HepG2 (cell line): ENCODE measurements around the gene KCNJ14. TPM values are rescaled to one million over a fixed set of nuclear protein-coding genes. Genes with fewer than 3 reads are reported as not detected.
A peak's percentile ranks its signal among the peaks of the same experiment; 100 is the strongest.

Experiments
- CBFB ChIP-seq: sonication (generic); formaldehyde crosslinking; IDR thresholded peaks from 2 replicates; pipeline ENCODE4 v1.4.0; 2020; ENCODE audit warnings: missing genetic modification reagents
- EED ChIP-seq: sonication (generic); formaldehyde crosslinking; IDR thresholded peaks from 2 replicates; pipeline ENCODE4 v1.5.0; 2020; ENCODE audit warnings: mild to moderate bottlenecking, missing genetic modification reagents
- HNF4G ChIP-seq, 2 experiments: sonication (generic) in 1 of 2; formaldehyde crosslinking in 1 of 2; IDR thresholded peaks; 2 replicates each; pipeline versions ENCODE4 v1.4.0 to v1.6.1; 2011 to 2020; ENCODE audit warnings: borderline replicate concordance in 2 of 2, low read depth in 2 of 2, mild to moderate bottlenecking in 2 of 2, low read length in 1 of 2, missing genetic modification reagents in 1 of 2, moderate library complexity in 1 of 2
- KDM1A ChIP-seq: IDR thresholded peaks from 2 replicates; pipeline ENCODE4 v1.6.1; 2016; ENCODE audit warnings: missing compliant biosample characterization
- MYNN ChIP-seq: sonication (generic); formaldehyde crosslinking; IDR thresholded peaks from 2 replicates; pipeline ENCODE4 v1.4.0; 2020; ENCODE audit warnings: mild to moderate bottlenecking, low read depth, missing genetic modification reagents
- PPARG ChIP-seq: conservative IDR thresholded peaks from 2 replicates; pipeline ENCODE4 v1.6.1; 2016; ENCODE audit warnings: missing biosample characterization, missing genetic modification reagents
- RXRA ChIP-seq: sonication (generic); formaldehyde crosslinking; IDR thresholded peaks from 2 replicates; pipeline ENCODE4 v1.5.1; 2020; ENCODE audit warnings: missing genetic modification reagents
- SMC3 ChIP-seq: IDR thresholded peaks from 2 replicates; pipeline ENCODE4 v1.6.1; 2011; ENCODE audit warnings: low read length, improper control_type of control experiment
- SNRNP70 ChIP-seq: fragments of 200-400 bp; formaldehyde crosslinking; IDR thresholded peaks from 2 replicates; pipeline ENCODE4 v1.6.1; 2017; ENCODE audit warnings: mild to moderate bottlenecking, low read depth, low read length, moderate library complexity
- TCF7L2 ChIP-seq: IDR thresholded peaks from 2 replicates; pipeline ENCODE4 v1.6.1; 2011; ENCODE audit warnings: mild to moderate bottlenecking, low read depth, low read length, moderate library complexity
- ZBTB7B ChIP-seq: sonication (generic); formaldehyde crosslinking; IDR thresholded peaks from 2 replicates; pipeline ENCODE4 v1.4.0; 2020; ENCODE audit warnings: missing genetic modification reagents
- ZNF10 ChIP-seq: sonication (generic); formaldehyde crosslinking; IDR thresholded peaks from 2 replicates; pipeline ENCODE4 v1.4.0; 2020; ENCODE audit warnings: mild to moderate bottlenecking, low read depth, missing genetic modification reagents, borderline replicate concordance
- ZNF124 ChIP-seq: sonication (generic); formaldehyde crosslinking; IDR thresholded peaks from 2 replicates; pipeline ENCODE4 v1.4.0; 2020; ENCODE audit warnings: missing genetic modification reagents
- ZNF253 ChIP-seq: sonication (generic); formaldehyde crosslinking; IDR thresholded peaks from 2 replicates; pipeline ENCODE4 v1.8.0; 2022; ENCODE audit warnings: mild to moderate bottlenecking, missing genetic modification reagents, borderline replicate concordance
- ZNF383 ChIP-seq: sonication (generic); formaldehyde crosslinking; IDR thresholded peaks from 2 replicates; pipeline ENCODE4 v1.4.0; 2020; ENCODE audit warnings: missing genetic modification reagents, mild to moderate bottlenecking, borderline replicate concordance
- ZNF549 ChIP-seq: sonication (generic); formaldehyde crosslinking; IDR thresholded peaks from 2 replicates; pipeline ENCODE4 v1.5.0; 2020; ENCODE audit warnings: missing genetic modification reagents
- ZNF672 ChIP-seq: sonication (generic); formaldehyde crosslinking; IDR thresholded peaks from 2 replicates; pipeline ENCODE4 v1.8.1; 2022; ENCODE audit warnings: missing genetic modification reagents
- ZNF737 ChIP-seq: sonication (generic); formaldehyde crosslinking; IDR thresholded peaks from 2 replicates; pipeline ENCODE4 v1.5.0; 2020; ENCODE audit warnings: missing genetic modification reagents, mild to moderate bottlenecking, borderline replicate concordance
- ZNF768 ChIP-seq: sonication (generic); formaldehyde crosslinking; IDR thresholded peaks from 2 replicates; pipeline ENCODE4 v1.4.0; 2020; ENCODE audit warnings: missing genetic modification reagents
- ZNF790 ChIP-seq: sonication (generic); formaldehyde crosslinking; IDR thresholded peaks from 2 replicates; pipeline ENCODE4 v1.8.0; 2022; ENCODE audit warnings: missing genetic modification reagents, mild to moderate bottlenecking, borderline replicate concordance
- polyA plus RNA-seq, 8 experiments: library from polyadenylated mRNA; depleted of rRNA in 3 of 8; stranded (reverse) in 7 of 8; unstranded in 1 of 8; fragments of >200 nt; fragmentation: Illumina TruSeq in 4 of 8; extraction: Trizol in 4 of 8; gene quantifications; 2 replicates each; pipeline versions ENCODE4 v1.2.1 to v1.2.3, GENCODE V29; 2011 to 2016; ENCODE audit warnings: low read depth in 4 of 8, missing spikeins in 1 of 8, mixed read lengths in 1 of 8; ENCODE audit not compliant: insufficient read depth in 1 of 8
- total RNA-seq, 5 experiments: library from RNA; depleted of rRNA; stranded (reverse); fragments of >200 nt; fragmentation: Illumina TruSeq; extraction: Trizol; gene quantifications; 2 replicates each; pipeline ENCODE4 v1.2.3, GENCODE V29; 2016; ENCODE audit warnings: low read depth in 1 of 5
- TF ChIP-seq, protein P1 (sequence below): sonication (generic); formaldehyde crosslinking; IDR thresholded peaks from 2 replicates; pipeline ENCODE4 v1.5.0; 2020; ENCODE audit warnings: mild to moderate bottlenecking, low read depth, missing genetic modification reagents, borderline replicate concordance
- TF ChIP-seq, protein P2 (sequence below): sonication (generic); formaldehyde crosslinking; IDR thresholded peaks from 2 replicates; pipeline ENCODE4 v1.5.0; 2020; ENCODE audit warnings: missing genetic modification reagents
- TF ChIP-seq, protein P3 (sequence below): sonication (generic); formaldehyde crosslinking; IDR thresholded peaks from 2 replicates; pipeline ENCODE4 v1.4.0; 2020; ENCODE audit warnings: mild to moderate bottlenecking, missing genetic modification reagents
- TF ChIP-seq, protein P4 (sequence below): sonication (generic); formaldehyde crosslinking; IDR thresholded peaks from 2 replicates; pipeline ENCODE4 v1.5.1; 2020; ENCODE audit warnings: missing genetic modification reagents, mild to moderate bottlenecking, borderline replicate concordance
- TF ChIP-seq, protein P5 (sequence below): fragments of 450-650 bp; IDR thresholded peaks from 2 replicates; pipeline ENCODE4 v1.6.1; 2017

KCNJ14 gene
- total and polyA plus RNA-seq, 2 of the 13 experiments (the other 11 are each of a cell fraction or from before 2014, with no cell fraction given) = 0.20 to 0.51 TPM

DNA sequence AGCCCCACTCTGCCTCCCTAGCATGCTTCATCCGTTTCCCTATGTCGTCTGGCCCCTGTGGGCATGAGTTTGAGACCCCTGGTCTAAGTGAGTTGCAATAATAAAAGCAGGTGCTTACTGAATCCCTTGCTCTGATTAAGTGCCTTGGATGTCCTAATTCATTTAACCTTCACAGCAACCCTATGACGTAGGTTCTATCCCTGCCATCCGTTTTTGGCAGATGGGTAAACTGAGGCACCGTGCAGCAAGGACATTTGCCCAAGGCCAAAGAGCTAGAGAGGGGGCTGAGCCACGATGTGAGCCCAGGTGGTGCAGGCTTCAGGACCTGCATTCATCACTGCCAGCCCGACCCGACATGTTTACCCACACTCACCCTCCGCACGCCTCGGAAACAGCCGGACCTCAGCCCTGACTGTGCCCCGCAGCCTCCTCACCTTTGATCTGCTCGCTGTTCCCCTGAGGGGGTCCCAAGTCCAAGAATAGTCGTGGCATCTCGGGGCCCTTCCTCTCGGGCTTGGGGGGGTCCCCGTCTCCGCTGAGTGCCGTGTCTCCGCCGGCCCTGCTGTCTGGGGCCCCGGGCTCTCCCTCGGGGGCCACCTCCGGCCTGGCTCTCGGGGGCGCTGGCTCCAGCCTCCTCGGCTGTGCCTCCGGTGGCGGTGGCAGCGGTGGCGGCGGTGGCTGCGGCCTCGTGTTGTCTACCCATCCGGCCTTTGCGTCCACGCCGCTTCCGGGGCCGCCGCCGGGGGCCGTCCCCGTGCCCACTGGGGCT lies 41.8 kb downstream of the KCNJ14 start (continued):
- TF ChIP-seq, protein P1, sequence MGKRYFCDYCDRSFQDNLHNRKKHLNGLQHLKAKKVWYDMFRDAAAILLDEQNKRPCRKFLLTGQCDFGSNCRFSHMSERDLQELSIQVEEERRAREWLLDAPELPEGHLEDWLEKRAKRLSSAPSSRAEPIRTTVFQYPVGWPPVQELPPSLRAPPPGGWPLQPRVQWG (CRISPR knock-in tag) = no peak
- TF ChIP-seq ZNF790 (CRISPR knock-in tag) (peak; percentile 46; the same call in 1 of the 2 replicates), SNRNP70 (no peak), RXRA (CRISPR knock-in tag) (no peak), ZNF737 (CRISPR knock-in tag) (no peak), EED (CRISPR knock-in tag) (0 out of 2 replicates have a peak, but pooled peaks have one; percentile 24), ZNF672 (no peak), ZNF10 (CRISPR knock-in tag) (no peak), CBFB (no peak), ZNF383 (CRISPR knock-in tag) (no peak), TCF7L2 (no peak), MYNN (CRISPR knock-in tag) (no peak), PPARG (CRISPR knock-in tag) (no peak), HNF4G (IDR thresholded peaks at IDR 0.05; ENCODE audit: borderline replicate concordance, low read depth, low read length) (peak; percentile 72), HNF4G (CRISPR knock-in tag; IDR thresholded peaks at IDR 0.05; ENCODE audit: borderline replicate concordance, low read depth) (peak; percentile 47; the same call in 1 of the 2 replicates), ZNF549 (CRISPR knock-in tag) (no peak), ZNF253 (no peak), SMC3 (no peak), KDM1A (CRISPR knock-in tag) (no peak), ZNF124 (no peak), ZNF768 (CRISPR knock-in tag) (peak; percentile 56; the same call in 1 of the 2 replicates), ZBTB7B (CRISPR knock-in tag) (no peak)
- TF ChIP-seq, protein P2, sequence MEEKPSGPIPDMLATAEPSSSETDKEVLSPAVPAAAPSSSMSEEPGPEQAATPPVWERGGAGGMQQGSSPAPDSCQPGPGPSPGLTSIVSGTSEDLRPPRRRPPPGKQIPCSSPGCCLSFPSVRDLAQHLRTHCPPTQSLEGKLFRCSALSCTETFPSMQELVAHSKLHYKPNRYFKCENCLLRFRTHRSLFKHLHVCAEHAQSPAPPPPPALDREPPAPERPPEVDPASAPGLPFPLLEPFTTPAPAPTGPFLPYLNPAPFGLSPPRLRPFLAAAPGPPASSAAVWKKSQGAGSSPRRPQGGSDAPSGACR (CRISPR knock-in tag) = no peak
- TF ChIP-seq, protein P3, sequence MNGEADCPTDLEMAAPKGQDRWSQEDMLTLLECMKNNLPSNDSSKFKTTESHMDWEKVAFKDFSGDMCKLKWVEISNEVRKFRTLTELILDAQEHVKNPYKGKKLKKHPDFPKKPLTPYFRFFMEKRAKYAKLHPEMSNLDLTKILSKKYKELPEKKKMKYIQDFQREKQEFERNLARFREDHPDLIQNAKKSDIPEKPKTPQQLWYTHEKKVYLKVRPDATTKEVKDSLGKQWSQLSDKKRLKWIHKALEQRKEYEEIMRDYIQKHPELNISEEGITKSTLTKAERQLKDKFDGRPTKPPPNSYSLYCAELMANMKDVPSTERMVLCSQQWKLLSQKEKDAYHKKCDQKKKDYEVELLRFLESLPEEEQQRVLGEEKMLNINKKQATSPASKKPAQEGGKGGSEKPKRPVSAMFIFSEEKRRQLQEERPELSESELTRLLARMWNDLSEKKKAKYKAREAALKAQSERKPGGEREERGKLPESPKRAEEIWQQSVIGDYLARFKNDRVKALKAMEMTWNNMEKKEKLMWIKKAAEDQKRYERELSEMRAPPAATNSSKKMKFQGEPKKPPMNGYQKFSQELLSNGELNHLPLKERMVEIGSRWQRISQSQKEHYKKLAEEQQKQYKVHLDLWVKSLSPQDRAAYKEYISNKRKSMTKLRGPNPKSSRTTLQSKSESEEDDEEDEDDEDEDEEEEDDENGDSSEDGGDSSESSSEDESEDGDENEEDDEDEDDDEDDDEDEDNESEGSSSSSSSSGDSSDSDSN (CRISPR knock-in tag) = 0 out of 2 replicates have a peak, but pooled peaks have one; percentile 20
- TF ChIP-seq, protein P4, sequence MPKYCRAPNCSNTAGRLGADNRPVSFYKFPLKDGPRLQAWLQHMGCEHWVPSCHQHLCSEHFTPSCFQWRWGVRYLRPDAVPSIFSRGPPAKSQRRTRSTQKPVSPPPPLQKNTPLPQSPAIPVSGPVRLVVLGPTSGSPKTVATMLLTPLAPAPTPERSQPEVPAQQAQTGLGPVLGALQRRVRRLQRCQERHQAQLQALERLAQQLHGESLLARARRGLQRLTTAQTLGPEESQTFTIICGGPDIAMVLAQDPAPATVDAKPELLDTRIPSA (CRISPR knock-in tag) = no peak
- TF ChIP-seq, protein P5, sequence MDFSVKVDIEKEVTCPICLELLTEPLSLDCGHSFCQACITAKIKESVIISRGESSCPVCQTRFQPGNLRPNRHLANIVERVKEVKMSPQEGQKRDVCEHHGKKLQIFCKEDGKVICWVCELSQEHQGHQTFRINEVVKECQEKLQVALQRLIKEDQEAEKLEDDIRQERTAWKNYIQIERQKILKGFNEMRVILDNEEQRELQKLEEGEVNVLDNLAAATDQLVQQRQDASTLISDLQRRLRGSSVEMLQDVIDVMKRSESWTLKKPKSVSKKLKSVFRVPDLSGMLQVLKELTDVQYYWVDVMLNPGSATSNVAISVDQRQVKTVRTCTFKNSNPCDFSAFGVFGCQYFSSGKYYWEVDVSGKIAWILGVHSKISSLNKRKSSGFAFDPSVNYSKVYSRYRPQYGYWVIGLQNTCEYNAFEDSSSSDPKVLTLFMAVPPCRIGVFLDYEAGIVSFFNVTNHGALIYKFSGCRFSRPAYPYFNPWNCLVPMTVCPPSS = no peak
